Muscle of leg (tissue), 11 donors: ENCODE results near the gene ASTN2. TPM values are rescaled to one million over a fixed set of nuclear protein-coding genes. Genes with fewer than 3 reads are reported as not detected.

Experiments
- DNase-seq: peaks from one replicate; pipeline ENCODE4 v3.0.0; 2013
- H3K27ac ChIP-seq: one replicate; pipeline ENCODE4 v1.5.1; 2013; ENCODE audit warnings: mild to moderate bottlenecking, low read length, control low read depth
- H3K27me3 ChIP-seq: one replicate; pipeline ENCODE4 v1.6.1; 2013; ENCODE audit warnings: low read length; ENCODE audit not compliant: control insufficient read depth, insufficient read depth
- H3K36me3 ChIP-seq: one replicate; pipeline ENCODE4 v1.6.1; 2013; ENCODE audit warnings: low read length; ENCODE audit not compliant: control insufficient read depth, insufficient read depth
- H3K4me1 ChIP-seq: one replicate; pipeline ENCODE4 v1.6.1; 2013; ENCODE audit warnings: low read length; ENCODE audit not compliant: control insufficient read depth, insufficient read depth
- H3K4me3 ChIP-seq: one replicate; pipeline ENCODE4 v1.5.1; 2013; ENCODE audit warnings: low read length, control low read depth
- H3K9me3 ChIP-seq: replicated peaks from 2 replicates; pipeline ENCODE4 v1.6.1; 2013; ENCODE audit warnings: low read depth, low read length; ENCODE audit not compliant: control insufficient read depth
- WGBS: methylation state at CpG from one replicate; pipeline ENCODE4 v1.1.5; 2013; ENCODE audit warnings: missing lambda C conversion rate; ENCODE audit not compliant: insufficient coverage; 5-methylcytosine and 5-hydroxymethylcytosine counted together
- polyA plus RNA-seq, 8 donors: library from polyadenylated mRNA; unstranded; fragments of 120-200 nt; gene quantifications; one replicate each; pipeline versions ENCODE4 v1.2.1 to v1.2.3, GENCODE V29; 2013; ENCODE audit warnings: inconsistent platforms in 1 of 8, low replicate concordance in 1 of 8; ENCODE audit not compliant: insufficient read length in 8 of 8, insufficient read depth in 1 of 8
- total RNA-seq: library from RNA; stranded (reverse); fragments of 120-200 nt; gene quantifications from one replicate; pipeline ENCODE4 v1.2.4, GENCODE V29; 2013

The ASTN2 gene
- total and polyA plus RNA-seq, 9 donors, result 2.7 to 10.9 (median 4.4) TPM

DNA sequence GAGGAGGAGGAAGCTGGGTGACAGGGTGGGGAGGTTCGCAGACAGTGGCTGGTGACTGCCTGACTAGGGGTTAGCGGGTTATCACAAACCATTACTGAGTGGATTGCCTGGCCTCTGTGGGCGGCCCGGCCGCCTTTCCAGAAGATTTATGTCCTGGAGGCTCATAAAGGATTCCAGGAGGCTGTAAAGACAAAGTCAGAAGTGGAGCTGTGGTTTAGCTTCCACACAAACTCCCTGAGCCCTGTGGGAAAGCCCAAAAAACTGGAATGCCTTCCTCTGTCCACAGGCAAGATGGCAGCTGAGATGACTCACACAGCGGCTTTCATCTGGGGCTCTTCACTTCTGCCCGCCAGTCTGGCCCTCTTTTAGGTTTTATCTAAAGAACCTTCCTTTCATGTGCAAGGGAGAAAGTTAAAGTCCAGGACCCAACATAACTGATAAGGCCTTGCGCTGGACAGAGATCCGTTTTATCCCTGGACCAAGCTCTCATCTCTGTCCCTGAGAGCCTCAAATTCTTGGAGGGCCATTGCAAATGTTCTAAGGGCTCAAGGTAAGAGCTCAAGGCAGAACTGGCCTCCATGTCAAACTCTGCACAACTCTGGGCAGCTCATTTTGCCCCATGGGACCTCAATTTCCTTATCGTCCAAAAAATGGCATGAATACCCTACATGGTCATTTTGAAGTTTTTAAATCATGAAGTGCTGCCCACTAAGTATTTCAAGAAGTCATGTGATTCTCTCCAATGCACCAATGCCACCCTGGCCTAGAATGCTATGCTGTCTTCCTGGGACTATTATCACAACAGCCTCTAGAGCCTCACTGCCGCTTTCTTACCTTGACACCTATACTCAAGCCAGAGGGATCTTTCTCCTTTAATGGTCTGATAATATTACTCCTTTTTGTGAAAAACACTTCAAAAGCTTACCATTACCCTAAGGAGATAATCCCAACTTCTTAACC, 977.2 kb downstream of the ASTN2 start:
- DNase-seq, result no peak
- Histone ChIP-seq H3K4me1 (no peaks in the 10 kb centered on the region), H3K27ac (no peak overlapping the region), H3K4me3 (no peak overlapping the region), H3K36me3 (no peaks in the 10 kb centered on the region), H3K27me3 (no peaks in the 10 kb centered on the region), H3K9me3 (no peaks in the 10 kb centered on the region)
- 70% methylated on average over 9 of the region's 11 CpGs for WGBS

DNA sequence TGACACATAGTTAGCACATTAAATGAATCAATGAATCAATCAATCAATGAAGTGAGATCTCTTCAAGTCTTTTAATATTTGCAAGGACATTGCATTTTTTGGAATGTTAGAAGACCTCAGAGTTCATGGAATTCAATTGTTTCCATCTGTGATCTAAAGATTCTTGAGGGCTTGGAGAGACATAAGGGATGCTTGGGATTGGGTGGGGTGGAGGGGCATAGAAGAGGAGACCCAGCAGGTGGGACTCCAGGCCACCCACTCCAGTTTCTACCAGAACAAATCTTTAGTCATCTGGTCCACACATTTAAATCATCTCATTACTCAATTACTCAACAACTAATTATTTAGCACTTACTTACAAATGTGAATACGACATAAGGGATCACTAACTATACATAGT, 978.7 kb downstream of the ASTN2 start:
- Histone ChIP-seq H3K27ac (no peak overlapping the region), H3K27me3 (no peaks in the 10 kb centered on the region), H3K9me3 (no peaks in the 10 kb centered on the region), H3K36me3 (no peaks in the 10 kb centered on the region), H3K4me1 (no peaks in the 10 kb centered on the region), H3K4me3 (no peak overlapping the region)
- no CpG with 5 or more reads among the region's 1 CpG for WGBS
- DNase-seq, result no peak

DNA sequence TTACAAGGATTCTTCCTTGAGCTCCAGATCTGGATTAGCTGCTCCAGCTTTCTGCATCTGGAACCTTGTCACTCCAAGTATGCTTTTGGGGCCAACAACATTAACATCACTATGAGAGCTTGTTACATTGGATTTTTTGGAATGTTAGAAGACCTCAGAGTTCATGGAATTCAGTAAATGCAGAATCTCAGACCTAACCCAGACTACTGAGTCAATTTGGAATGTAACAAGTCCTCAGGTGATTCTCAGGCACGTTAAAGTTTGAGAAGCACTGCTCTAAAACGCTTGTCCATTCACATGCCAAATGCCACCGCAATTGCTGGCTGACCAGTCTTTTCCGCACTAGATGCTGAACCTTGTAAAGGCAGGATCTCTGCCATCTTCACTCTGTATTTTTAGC, 979.2 kb downstream of the ASTN2 start:
- no peaks in the 10 kb centered on the region for H3K4me1 ChIP-seq
- DNase-seq, result no peak
- H3K27ac ChIP-seq, result no peak overlapping the region
- no peaks in the 10 kb centered on the region for H3K27me3 ChIP-seq
- H3K4me3 ChIP-seq, result no peak overlapping the region
- 80% methylated on average over 3 of the region's 4 CpGs for WGBS
- H3K9me3 ChIP-seq, result no peaks in the 10 kb centered on the region
- no peaks in the 10 kb centered on the region for H3K36me3 ChIP-seq

DNA sequence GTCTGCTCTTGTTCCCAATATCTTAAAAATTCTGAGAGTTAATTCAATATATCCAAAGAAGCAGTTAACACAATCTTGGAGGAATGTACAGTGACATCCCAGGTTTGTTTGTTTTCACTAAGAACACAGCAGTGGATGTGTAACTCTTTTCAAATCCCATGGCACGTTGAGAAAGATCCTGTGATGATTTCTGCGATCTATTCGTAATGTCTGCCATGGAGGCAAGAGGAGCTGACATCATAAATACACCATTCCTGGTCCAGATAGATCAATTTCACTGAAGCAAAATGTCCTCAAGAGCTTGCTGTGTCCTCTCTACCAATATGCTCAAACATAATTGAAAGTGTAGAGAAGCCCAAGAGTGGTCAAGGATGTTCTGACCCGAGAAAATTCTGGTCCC, 980.5 kb downstream of the ASTN2 start:
- Histone ChIP-seq H3K27me3 (no peaks in the 10 kb centered on the region), H3K36me3 (no peaks in the 10 kb centered on the region), H3K4me1 (no peaks in the 10 kb centered on the region), H3K27ac (no peak overlapping the region), H3K4me3 (no peak overlapping the region), H3K9me3 (no peaks in the 10 kb centered on the region)
- WGBS, result 50% methylated on average over 1 of the region's 4 CpGs
- no peak for DNase-seq

DNA sequence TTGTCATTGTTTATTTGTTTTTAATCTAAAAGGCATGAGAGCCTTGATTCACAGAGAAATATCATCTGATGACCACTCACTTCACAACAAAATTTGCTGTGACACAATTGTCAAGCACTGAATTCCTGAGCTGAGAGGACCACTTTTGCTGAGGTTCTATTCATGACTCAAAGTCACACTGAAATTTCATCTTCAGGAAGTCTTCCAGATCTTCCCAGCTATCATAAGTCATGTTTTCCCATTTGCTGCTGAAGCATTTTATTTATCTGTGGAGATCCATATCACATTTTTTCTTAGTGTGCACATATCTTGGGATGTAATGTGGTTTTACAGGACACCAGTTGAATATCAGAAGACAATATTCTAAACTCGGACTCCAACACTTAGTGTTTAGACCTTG, 982.8 kb downstream of the ASTN2 start:
- no peak for DNase-seq
- H3K9me3 ChIP-seq, result no peaks in the 10 kb centered on the region
- H3K4me1 ChIP-seq, result no peaks in the 10 kb centered on the region
- no peaks in the 10 kb centered on the region for H3K27me3 ChIP-seq
- H3K36me3 ChIP-seq, result no peaks in the 10 kb centered on the region
- no peak overlapping the region for H3K27ac ChIP-seq
- no CpG with 5 or more reads among the region's 1 CpG for WGBS
- no peak overlapping the region for H3K4me3 ChIP-seq

DNA sequence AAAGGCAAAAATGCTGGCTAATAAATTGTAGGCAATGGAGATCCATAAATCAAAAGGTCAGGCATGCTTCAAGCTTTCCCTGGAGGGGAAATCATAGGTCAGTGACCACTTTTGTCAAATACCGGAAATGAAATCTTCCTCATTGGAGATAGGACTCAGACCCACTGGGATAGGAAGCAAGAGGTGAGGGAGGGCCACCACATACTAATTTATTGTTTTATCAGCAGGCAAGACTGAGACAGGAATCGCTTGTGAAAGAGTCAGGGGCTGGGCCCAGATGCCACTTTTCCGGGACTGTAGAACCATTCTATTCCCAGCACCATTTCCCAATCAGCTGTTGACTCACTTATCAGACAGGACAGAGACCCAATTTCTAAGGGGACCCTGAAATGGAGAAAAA, 984.0 kb downstream of the ASTN2 start:
- H3K27me3 ChIP-seq, result no peaks in the 10 kb centered on the region
- no peaks in the 10 kb centered on the region for H3K9me3 ChIP-seq
- no peaks in the 10 kb centered on the region for H3K36me3 ChIP-seq
- no peak overlapping the region for H3K27ac ChIP-seq
- H3K4me3 ChIP-seq, result no peak overlapping the region
- 83% methylated on average over 1 of the region's 3 CpGs for WGBS
- H3K4me1 ChIP-seq, result no peaks in the 10 kb centered on the region
- no peak for DNase-seq

DNA sequence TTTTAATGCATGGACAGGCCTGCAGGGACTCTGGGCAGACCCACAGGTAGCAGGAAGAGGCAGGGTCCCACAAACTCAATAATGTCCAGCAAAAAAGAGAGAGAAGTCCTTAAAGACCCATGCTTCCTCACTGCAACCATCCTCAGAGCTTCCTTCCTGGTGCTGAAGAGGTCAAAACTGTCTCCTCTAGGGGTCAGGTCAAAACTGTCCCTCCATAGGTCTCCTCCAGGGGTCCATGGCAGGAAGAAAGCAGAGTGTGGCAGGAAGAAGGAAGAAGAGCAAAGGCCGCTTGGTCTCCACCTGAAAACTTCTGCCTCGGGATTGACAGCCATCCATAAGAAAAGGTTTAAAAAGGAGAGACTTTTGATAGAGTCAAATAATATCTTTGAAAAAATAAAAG, 989.6 kb downstream of the ASTN2 start:
- DNase-seq, result no peak
- Histone ChIP-seq H3K27ac (no peak overlapping the region), H3K27me3 (no peaks in the 10 kb centered on the region), H3K4me3 (no peak overlapping the region), H3K36me3 (no peaks in the 10 kb centered on the region), H3K4me1 (no peaks in the 10 kb centered on the region), H3K9me3 (no peaks in the 10 kb centered on the region)
- no CpG with 5 or more reads among the region's 2 CpGs for WGBS

DNA sequence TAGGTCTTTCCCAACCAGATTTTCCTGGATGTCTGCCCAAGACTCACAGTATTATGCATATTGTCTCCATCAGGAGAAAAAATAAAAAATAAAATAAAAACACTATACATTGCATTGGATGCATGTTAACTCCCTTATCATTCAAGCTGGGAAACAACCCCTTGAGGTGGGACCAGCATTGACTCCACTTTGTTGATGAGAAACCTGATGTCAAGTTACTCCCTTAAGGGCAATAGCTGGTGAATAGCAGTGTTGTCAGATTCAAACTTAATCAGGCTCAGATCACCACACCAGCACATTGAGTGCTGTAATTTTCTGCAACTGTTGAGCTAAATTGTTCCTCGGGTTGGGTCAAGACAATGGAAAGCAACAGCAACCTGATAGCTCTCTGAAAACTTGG, 991.7 kb downstream of the ASTN2 start:
- DNase-seq, result no peak
- Histone ChIP-seq H3K4me1 (no peaks in the 10 kb centered on the region), H3K9me3 (no peaks in the 10 kb centered on the region), H3K27ac (no peak overlapping the region), H3K27me3 (no peaks in the 10 kb centered on the region), H3K4me3 (no peak overlapping the region), H3K36me3 (no peaks in the 10 kb centered on the region)
- WGBS, result 88% methylated on average over 1 of the region's 1 CpG

DNA sequence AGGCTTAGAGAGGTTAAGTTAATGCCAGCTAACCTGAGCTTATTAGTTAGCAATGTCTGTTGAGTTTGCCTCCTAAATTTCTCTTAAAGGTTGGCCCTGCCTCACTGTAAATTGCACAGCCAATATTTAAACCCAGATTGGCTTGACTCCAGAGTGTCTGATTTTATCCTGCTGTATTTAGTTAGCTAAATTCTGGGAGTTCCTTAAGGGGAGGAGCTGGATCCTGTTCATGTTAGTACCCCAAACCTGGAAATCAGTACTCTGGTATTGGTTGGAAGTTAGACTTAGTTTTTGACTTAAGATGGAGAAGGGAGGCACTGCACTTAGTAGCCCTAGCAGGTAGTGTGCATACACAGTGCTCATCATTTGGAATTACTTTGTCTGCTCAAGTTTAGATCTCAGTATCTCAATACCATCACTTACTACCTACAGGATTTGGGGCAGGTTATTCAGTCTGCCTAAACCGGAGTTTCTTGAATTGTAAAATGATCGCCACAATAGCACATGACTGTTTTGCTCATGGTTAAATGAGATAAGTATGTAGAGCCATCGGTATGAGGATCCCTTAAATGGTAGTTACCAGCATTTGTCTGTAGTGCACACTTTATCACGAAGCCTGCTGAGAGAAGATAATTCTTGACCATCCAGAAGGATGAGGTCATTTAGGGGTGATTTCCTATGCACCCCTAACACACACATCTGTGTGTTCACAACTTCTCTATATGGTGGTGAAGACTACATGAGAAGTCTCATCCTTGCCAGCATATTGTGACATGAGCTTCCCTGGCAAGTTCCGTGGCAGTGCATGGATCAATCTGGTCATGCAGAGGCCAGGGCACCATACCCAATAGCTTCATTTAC, 992.5 kb downstream of the ASTN2 start:
- DNase-seq, result no peak
- no peaks in the 10 kb centered on the region for H3K27me3 ChIP-seq
- H3K9me3 ChIP-seq, result no peaks in the 10 kb centered on the region
- H3K4me3 ChIP-seq, result no peak overlapping the region
- no peaks in the 10 kb centered on the region for H3K36me3 ChIP-seq
- H3K4me1 ChIP-seq, result no peaks in the 10 kb centered on the region
- H3K27ac ChIP-seq, result no peak overlapping the region
- WGBS, result 94% methylated on average over 3 of the region's 5 CpGs

DNA sequence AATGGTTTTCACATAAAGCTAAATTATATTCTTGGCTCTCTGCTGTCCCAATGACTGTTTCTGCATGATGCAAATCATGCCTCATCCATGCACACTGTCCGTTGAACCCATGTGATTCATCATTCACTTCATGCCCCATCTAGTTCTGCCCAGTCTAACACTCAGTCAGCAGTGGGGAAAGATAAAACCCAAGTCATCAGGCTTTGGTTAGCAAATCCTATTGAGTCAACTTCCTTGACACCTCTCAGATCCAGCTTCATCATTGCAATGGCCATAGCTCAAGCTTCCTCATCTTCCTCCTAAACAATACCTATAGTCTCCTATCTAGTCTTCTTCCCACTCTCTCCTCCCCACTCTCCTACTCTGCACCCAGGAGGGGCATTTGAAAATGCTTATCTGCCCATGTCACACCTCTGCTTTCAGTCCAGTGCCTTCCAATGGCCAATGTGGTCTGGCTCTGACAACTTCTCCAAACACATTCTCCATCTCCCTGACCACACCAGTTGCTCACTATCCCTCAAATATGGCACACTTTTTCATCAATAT, 993.8 kb downstream of the ASTN2 start:
- H3K9me3 ChIP-seq, result no peaks in the 10 kb centered on the region
- H3K27me3 ChIP-seq, result no peaks in the 10 kb centered on the region
- no peaks in the 10 kb centered on the region for H3K4me1 ChIP-seq
- 81% methylated on average over 1 of the region's 1 CpG for WGBS
- H3K36me3 ChIP-seq, result no peaks in the 10 kb centered on the region
- no peak for DNase-seq
- H3K27ac ChIP-seq, result no peak overlapping the region
- H3K4me3 ChIP-seq, result no peak overlapping the region
